Chondrocyte (in vitro differentiated cells): ENCODE data around the gene PES1. TPM values are rescaled to one million over a fixed set of nuclear protein-coding genes. Genes with fewer than 3 reads are reported as not detected.
"Not testable (repeated sequence)": the region's sequence is repeated elsewhere in the genome, so short reads cannot be mapped to it uniquely, and the experiment has no call there.

Experiments
- DNase-seq: peaks from one replicate; pipeline ENCODE4 v3.0.0; 2021; ENCODE audit warnings: mixed read lengths, low spot score
- H3K27ac Mint-ChIP-seq: one replicate; pipeline ENCODE4 v1.8.0; 2021; ENCODE audit warnings: mild to moderate bottlenecking, moderate library complexity, mixed read lengths; ENCODE audit not compliant: unreplicated experiment
- H3K27me3 Mint-ChIP-seq: 2 replicates; pipeline ENCODE4 v1.8.0; 2021; ENCODE audit warnings: low read depth, mixed read lengths
- H3K36me3 Mint-ChIP-seq: 2 replicates; pipeline ENCODE4 v1.8.0; 2021; ENCODE audit warnings: low read depth, mixed read lengths
- H3K4me1 Mint-ChIP-seq: 2 replicates; pipeline ENCODE4 v1.8.0; 2021; ENCODE audit warnings: low read depth, mild to moderate bottlenecking, mixed read lengths
- H3K4me3 Mint-ChIP-seq: one replicate; pipeline ENCODE4 v1.8.0; 2021; ENCODE audit warnings: mild to moderate bottlenecking, moderate library complexity, mixed read lengths; ENCODE audit not compliant: unreplicated experiment
- H3K9me3 Mint-ChIP-seq: 2 replicates; pipeline ENCODE4 v1.8.0; 2021; ENCODE audit warnings: low read depth, mixed read lengths
- CTCF ChIP-seq: fragments of 200-600 bp; sonication (generic); IDR thresholded peaks from 2 replicates; pipeline ENCODE4 v1.5.0; 2021; ENCODE audit warnings: antibody characterized with exemption, mild to moderate bottlenecking, moderate library complexity
- total RNA-seq: library from RNA; stranded (reverse); gene quantifications from 3 replicates; pipeline ENCODE4 v1.2.1, GENCODE V29; 2021

Gene PES1
- total RNA-seq, 1 donor from 2014 or later = 53.6 TPM

DNA sequence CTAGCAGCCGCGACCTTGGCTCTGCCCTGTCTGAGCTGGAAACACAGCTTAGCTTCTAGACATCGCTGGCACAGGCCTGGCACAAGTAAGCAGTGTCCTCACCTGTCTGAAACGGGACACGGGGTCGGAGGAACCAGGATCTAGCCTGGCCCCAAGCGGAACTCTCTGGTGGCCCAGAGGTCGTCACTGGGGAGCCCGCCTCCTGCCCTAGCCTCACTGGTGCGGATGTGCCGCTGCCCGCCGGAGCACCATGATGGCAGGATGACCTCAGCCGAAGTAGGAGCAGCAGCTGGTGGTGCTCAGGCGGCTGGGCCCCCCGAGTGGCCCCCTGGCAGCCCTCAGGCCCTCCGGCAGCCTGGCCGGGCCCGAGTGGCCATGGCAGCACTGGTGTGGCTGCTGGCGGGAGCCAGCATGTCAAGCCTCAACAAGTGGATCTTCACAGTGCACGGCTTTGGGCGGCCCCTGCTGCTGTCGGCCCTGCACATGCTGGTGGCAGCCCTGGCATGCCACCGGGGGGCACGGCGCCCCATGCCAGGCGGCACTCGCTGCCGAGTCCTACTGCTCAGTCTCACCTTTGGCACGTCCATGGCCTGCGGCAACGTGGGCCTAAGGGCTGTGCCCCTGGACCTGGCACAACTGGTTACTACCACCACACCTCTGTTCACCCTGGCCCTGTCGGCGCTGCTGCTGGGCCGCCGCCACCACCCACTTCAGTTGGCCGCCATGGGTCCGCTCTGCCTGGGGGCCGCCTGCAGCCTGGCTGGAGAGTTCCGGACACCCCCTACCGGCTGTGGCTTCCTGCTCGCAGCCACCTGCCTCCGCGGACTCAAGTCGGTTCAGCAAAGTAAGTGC is 44.7 kb upstream of the PES1 start:
- no peak for DNase-seq
- Mint-ChIP-seq H3K4me1 (peaks cover 26% of the 10 kb centered on the region), H3K4me3 (peak overlapping the region; percentile 85), H3K27me3 (no peaks in the 10 kb centered on the region), H3K9me3 (no peaks in the 10 kb centered on the region), H3K36me3 (no peaks in the 10 kb centered on the region), H3K27ac (peak overlapping the region; percentile 78)
- no peak for TF ChIP-seq CTCF

DNA sequence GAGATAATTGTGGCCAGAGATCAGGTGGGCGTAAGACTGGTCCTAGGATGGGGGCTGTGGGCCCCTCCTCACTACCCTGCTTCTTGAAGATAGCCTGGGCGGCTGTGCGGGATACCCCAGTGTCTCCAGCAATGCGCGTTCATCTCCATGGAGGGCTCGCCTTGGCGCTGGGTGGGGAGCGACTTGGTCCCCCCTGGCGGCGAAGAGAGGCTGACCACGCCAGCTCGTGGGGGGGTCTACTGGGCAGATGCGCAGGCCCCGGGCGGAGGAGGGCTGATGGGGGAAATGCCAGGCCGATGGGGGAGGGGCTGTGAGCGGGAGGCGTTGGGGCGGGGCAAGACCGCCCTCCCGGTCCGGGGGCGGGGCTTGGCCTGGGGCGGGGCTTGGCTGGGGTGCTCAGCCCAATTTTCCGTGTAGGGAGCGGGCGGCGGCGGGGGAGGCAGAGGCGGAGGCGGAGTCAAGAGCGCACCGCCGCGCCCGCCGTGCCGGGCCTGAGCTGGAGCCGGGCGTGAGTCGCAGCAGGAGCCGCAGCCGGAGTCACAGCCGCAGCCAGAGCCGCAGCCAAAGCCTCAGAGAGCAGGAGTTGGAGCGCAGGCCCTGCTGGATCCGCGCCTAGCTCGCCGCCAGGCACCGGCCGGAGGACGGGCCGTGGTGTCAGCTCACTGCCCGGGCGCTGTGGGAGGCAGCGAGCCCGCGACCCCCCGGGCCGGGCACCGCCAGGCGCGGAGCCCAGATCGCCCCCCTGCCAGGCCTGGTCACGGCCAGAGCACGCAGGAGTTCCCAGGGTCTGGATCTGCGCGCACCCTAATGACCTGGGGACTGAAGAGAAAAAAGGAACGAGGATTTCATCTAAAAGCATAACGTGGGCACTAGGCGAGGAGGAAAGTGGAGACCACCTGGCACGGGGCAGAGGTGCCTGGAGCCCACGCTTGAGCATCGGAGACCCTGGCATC is 43.8 kb upstream of the PES1 start, which contains the start of gene SLC35E4:
Gene SLC35E4 (plus strand): TSS at position 509 of the 953 bp plus-strand sequence. CDS start 670 bp downstream, outside the sequence.
- H3K9me3 Mint-ChIP-seq = no peaks in the 10 kb centered on the region
- H3K27ac Mint-ChIP-seq = peak within 1 kb of the TSS; percentile 90
- H3K27me3 Mint-ChIP-seq = no peaks in the 10 kb centered on the region
- H3K36me3 Mint-ChIP-seq = no peaks in the 10 kb centered on the region
- TF ChIP-seq CTCF = peak; percentile 49
- DNase-seq = peak; percentile 96
- peak within 1 kb of the TSS; percentile 85 for H3K4me3 Mint-ChIP-seq
- peaks cover 26% of the 10 kb centered on the region for H3K4me1 Mint-ChIP-seq

DNA sequence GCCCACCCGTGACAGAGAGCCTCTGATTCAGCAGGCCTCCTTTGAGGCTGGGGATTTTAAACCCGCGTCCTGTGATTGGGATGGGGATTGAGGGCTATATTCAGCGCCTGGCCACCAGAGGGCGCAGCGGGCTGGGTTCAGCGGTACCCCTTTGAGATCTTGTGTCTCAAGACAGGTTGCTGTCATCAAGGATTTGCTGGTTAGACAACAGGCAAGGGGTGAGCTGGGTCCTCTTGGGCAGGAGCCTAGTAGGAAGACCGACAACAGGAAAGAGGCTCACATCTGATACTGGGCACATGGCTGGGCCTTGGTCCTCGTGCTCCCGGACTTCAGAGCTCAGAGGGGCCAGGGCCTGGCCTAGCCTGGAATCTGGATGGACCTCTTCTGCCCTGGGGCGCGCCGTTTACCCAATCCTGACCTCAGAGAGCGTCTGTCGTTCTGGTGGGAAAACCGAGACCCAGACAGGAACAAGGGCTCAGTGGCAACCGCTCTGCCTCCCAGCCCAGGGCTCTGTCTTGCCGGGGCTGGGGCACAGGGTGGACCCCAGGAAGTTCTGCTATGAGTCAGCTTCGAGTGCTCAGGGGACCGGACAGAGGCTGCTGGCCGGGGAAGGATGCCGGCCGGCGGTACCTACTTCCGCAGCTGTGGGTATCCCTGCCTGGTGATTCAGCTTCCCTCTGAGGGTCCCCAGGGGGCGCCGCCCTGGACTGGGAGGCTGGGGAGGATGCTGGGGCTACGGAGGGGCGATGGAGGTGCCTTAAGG is 42.9 kb upstream of the PES1 start:
- TF ChIP-seq CTCF = peak; percentile 96
- Mint-ChIP-seq H3K4me3 (peak overlapping the region; percentile 85), H3K4me1 (peaks cover 26% of the 10 kb centered on the region), H3K36me3 (no peaks in the 10 kb centered on the region), H3K9me3 (no peaks in the 10 kb centered on the region), H3K27me3 (no peaks in the 10 kb centered on the region), H3K27ac (peak overlapping the region; percentile 90)
- DNase-seq = no peak

GRCh38 chr22:30631469-30631868 is 39.8 kb upstream of the PES1 start:
- not testable (repeated sequence) for DNase-seq, H3K4me3 Mint-ChIP-seq, H3K9me3 Mint-ChIP-seq, H3K36me3 Mint-ChIP-seq, H3K27me3 Mint-ChIP-seq, H3K27ac Mint-ChIP-seq
- H3K4me1 Mint-ChIP-seq = peaks cover 33% of the 10 kb centered on the region

DNA sequence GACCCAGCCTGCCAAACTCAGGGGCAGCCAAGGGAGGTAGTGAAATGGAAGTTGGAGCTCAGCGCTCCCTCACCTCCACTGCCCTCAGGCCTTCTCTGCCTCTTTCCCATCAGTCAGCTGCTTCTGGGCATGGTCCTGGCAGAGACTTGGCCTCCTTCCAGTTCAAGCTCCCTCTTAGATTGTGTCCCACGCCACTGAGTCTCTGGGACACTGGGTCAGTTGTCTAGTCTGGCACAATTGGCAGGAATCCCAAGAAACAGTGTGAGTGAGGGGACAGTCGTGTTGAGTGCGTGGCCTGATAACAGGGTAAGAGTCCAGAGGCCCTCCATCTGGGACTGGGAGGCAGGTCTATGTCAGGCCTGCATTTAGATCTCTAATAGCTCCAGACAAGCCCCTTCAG is 36.8 kb upstream of the PES1 start:
- Mint-ChIP-seq H3K9me3 (no peaks in the 10 kb centered on the region), H3K27me3 (no peaks in the 10 kb centered on the region), H3K36me3 (no peaks in the 10 kb centered on the region), H3K27ac (no peak overlapping the region), H3K4me1 (peaks cover 18% of the 10 kb centered on the region), H3K4me3 (no peak overlapping the region)
- no peak for TF ChIP-seq CTCF
- no peak for DNase-seq
